ENCODE results near the gene SNX8.

DNA sequence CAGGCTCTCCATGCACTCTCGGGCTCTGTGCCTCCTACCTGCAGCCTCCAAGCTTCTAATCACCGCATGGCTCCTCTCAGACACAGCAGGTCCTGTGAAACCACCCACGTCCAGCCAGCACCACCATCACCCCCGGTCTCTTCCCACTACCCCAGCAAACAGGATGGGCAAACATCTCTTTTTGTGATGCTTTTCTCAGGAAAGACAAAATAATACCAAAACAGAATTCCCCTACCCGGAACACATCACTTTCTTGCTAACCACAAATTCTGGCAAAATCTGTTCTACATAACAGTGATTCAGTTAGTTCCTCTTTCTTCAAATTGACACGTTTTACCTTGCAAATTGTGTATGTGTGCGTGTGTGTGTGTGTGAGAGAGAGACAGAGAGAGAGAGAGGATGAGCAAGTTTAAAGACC is 6.5 kb downstream of the SNX8 start:
- TF ChIP-seq, protein P1, sequence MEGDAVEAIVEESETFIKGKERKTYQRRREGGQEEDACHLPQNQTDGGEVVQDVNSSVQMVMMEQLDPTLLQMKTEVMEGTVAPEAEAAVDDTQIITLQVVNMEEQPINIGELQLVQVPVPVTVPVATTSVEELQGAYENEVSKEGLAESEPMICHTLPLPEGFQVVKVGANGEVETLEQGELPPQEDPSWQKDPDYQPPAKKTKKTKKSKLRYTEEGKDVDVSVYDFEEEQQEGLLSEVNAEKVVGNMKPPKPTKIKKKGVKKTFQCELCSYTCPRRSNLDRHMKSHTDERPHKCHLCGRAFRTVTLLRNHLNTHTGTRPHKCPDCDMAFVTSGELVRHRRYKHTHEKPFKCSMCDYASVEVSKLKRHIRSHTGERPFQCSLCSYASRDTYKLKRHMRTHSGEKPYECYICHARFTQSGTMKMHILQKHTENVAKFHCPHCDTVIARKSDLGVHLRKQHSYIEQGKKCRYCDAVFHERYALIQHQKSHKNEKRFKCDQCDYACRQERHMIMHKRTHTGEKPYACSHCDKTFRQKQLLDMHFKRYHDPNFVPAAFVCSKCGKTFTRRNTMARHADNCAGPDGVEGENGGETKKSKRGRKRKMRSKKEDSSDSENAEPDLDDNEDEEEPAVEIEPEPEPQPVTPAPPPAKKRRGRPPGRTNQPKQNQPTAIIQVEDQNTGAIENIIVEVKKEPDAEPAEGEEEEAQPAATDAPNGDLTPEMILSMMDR (IDR thresholded peaks at IDR 0.05) = no peak
- no peak for TF ChIP-seq POLR2A (IDR thresholded peaks at IDR 0.05)

Measured in lower leg skin (tissue), 3 donors.